ENCODE data around the gene EBPL. TPM values are rescaled to one million over a fixed set of nuclear protein-coding genes. Genes with fewer than 3 reads are reported as not detected.

EBPL gene
- polyA plus RNA-seq, 2 of the 4 experiments (the other 2 are of a cell fraction): 53.1 to 95.0 TPM

- Histone ChIP-seq H3K4me1 (peaks cover 10% of the 10 kb centered on the region; the same call in 2 of the 3 replicates), H3K4me2 (no peak overlapping the region), H3K27ac (no peak overlapping the region), H3K9me3 (no peaks in the 10 kb centered on the region), H3K4me3 (no peak overlapping the region)
- ChIA-PET POLR2A (no interaction called here), CTCF (interaction anchor here (0.6 to 1.6 kb wide), 2 partner anchors 11 to 281 kb away, joined by 3 read pairs; no protein-coding TSS in a partner anchor)
- WGBS (ENCODE audit: missing lambda C conversion rate): 86% methylated on average over 4 of the region's 4 CpGs
- FAIRE-seq (no peak), DNase-seq (ENCODE audit: low read depth in 1 of 2, low spot score in 1 of 2) (no peak), ATAC-seq (no peak)
- no peak for TF ChIP-seq TFCP2L1 (CRISPR knock-in tag; IDR thresholded peaks at IDR 0.05)
- TF ChIP-seq CBX2 (IDR thresholded peaks at IDR 0.05; ENCODE audit: borderline replicate concordance, low read depth): no peak
- TF ChIP-seq PBX3 (IDR thresholded peaks at IDR 0.05): no peak
- no peak for TF ChIP-seq MAX (IDR thresholded peaks at IDR 0.05)
- no peak for TF ChIP-seq JUNB (IDR thresholded peaks at IDR 0.05)
- no peak for TF ChIP-seq EHMT2 (IDR thresholded peaks at IDR 0.05; ENCODE audit: low read depth)
- TF ChIP-seq BHLHE40 (IDR thresholded peaks at IDR 0.05; ENCODE audit: low read depth, low read length): no peak
- no peak for TF ChIP-seq FOSL2 (IDR thresholded peaks at IDR 0.05)
- TF ChIP-seq FOSL2 (CRISPR knock-in tag; IDR thresholded peaks at IDR 0.05): no peak
- no peak for TF ChIP-seq USF2 (IDR thresholded peaks at IDR 0.05)
- no peak for TF ChIP-seq CBX8 (IDR thresholded peaks at IDR 0.05)
- no peak for TF ChIP-seq ZSCAN20 (CRISPR knock-in tag; IDR thresholded peaks at IDR 0.05)
Measured at GRCh38 chr13:49629947-49630346, 61.3 kb downstream of the EBPL start.

GRCh38 chr13:49629196-49629938, 61.9 kb downstream of the EBPL start:
- Histone ChIP-seq H3K9me3 (no peaks in the 10 kb centered on the region), H3K27ac (no peak overlapping the region), H3K4me2 (no peak overlapping the region), H3K4me3 (no peak overlapping the region), H3K4me1 (peaks cover 10% of the 10 kb centered on the region; the same call in 2 of the 3 replicates)
- ATAC-seq (no peak), DNase-seq (ENCODE audit: low read depth in 1 of 2, low spot score in 1 of 2) (no peak), FAIRE-seq (no peak)
- TF ChIP-seq HES2 (IDR thresholded peaks at IDR 0.05) (no peak), BHLHE40 (IDR thresholded peaks at IDR 0.05; ENCODE audit: low read depth, low read length) (no peak), GATA3 (IDR thresholded peaks at IDR 0.05; ENCODE audit: borderline replicate concordance) (no peak), HOXB13 (CRISPR knock-in tag; IDR thresholded peaks at IDR 0.05; ENCODE audit: low read depth) (no peak), POLR2AphosphoS2 (conservative IDR thresholded peaks at IDR 0.05; ENCODE audit: low read length) (no peak), RNF2 (IDR thresholded peaks at IDR 0.05; ENCODE audit: borderline replicate concordance, low read depth) (no peak), FOSB (CRISPR knock-in tag; IDR thresholded peaks at IDR 0.05) (no peak), E2F6 (IDR thresholded peaks at IDR 0.05; ENCODE audit: borderline replicate concordance, low read depth) (no peak), FOSL2 (IDR thresholded peaks at IDR 0.05) (no peak), FOSL2 (CRISPR knock-in tag; IDR thresholded peaks at IDR 0.05) (no peak), HMGXB4 (CRISPR knock-in tag; IDR thresholded peaks at IDR 0.05; ENCODE audit: borderline replicate concordance) (no peak), ELK1 (IDR thresholded peaks at IDR 0.05; ENCODE audit: low read depth, low read length) (no peak), MYC (IDR thresholded peaks at IDR 0.05; ENCODE audit: borderline replicate concordance, low read length) (no peak), JUN (IDR thresholded peaks at IDR 0.05) (no peak), NPAS2 (CRISPR knock-in tag; IDR thresholded peaks at IDR 0.05; ENCODE audit: borderline replicate concordance) (no peak)
- WGBS (ENCODE audit: missing lambda C conversion rate): 65% methylated on average over 8 of the region's 8 CpGs
- CTCF ChIA-PET: interaction anchor here (0.6 kb wide), 1 partner anchor 280 kb away, joined by 3 read pairs; no protein-coding TSS in a partner anchor
- POLR2A ChIA-PET: no interaction called here

Data from A549 (cell line).